Measurements from ENCODE around the gene SLC12A8. TPM values are rescaled to one million over a fixed set of nuclear protein-coding genes. Genes with fewer than 3 reads are reported as not detected.

The SLC12A8 gene
- total RNA-seq, 1 experiment from 2014 or later: 57.8 TPM

- DNase-seq (ENCODE audit: low spot score): no peak
Observed at GRCh38 chr3:125078951-125079674, 133.4 kb downstream of the SLC12A8 start.

GRCh38 chr3:125077864-125078263 is 134.7 kb downstream of the SLC12A8 start:
- DNase-seq (ENCODE audit: low spot score): no peak

GRCh38 chr3:125076464-125076863 is 136.1 kb downstream of the SLC12A8 start:
- DNase-seq (ENCODE audit: low spot score): no peak

- DNase-seq (ENCODE audit: low spot score): no peak
Observed at GRCh38 chr3:125075738-125076137, 136.8 kb downstream of the SLC12A8 start.

- DNase-seq (ENCODE audit: low spot score): no peak
Observed at GRCh38 chr3:125073390-125073905, 139.1 kb downstream of the SLC12A8 start.

- no peak for DNase-seq (ENCODE audit: low spot score)
Observed at GRCh38 chr3:125072749-125073389, 139.7 kb downstream of the SLC12A8 start.

- no peak for DNase-seq (ENCODE audit: low spot score)
Observed at GRCh38 chr3:125072301-125072700, 140.2 kb downstream of the SLC12A8 start.

- no peak for DNase-seq (ENCODE audit: low spot score)
Observed at GRCh38 chr3:125069968-125070745, 142.4 kb downstream of the SLC12A8 start.

GRCh38 chr3:125069452-125069851 is 143.1 kb downstream of the SLC12A8 start:
- no peak for DNase-seq (ENCODE audit: low spot score)

GRCh38 chr3:125068265-125068664 is 144.3 kb downstream of the SLC12A8 start:
- DNase-seq (ENCODE audit: low spot score): no peak

GRCh38 chr3:125067225-125067624 is 145.3 kb downstream of the SLC12A8 start:
- DNase-seq (ENCODE audit: low spot score): no peak

- DNase-seq (ENCODE audit: low spot score): peak; percentile 32
Observed at GRCh38 chr3:125062904-125063618, 149.5 kb downstream of the SLC12A8 start.

GRCh38 chr3:125061646-125062045 is 150.9 kb downstream of the SLC12A8 start:
- DNase-seq (ENCODE audit: low spot score): no peak

- no peak for DNase-seq (ENCODE audit: low spot score)
Observed at GRCh38 chr3:125061170-125061569, 151.4 kb downstream of the SLC12A8 start.

GRCh38 chr3:125059488-125060245 is 152.9 kb downstream of the SLC12A8 start:
- peak; percentile 64 for DNase-seq (ENCODE audit: low spot score)

GRCh38 chr3:125058959-125059358 is 153.6 kb downstream of the SLC12A8 start:
- no peak for DNase-seq (ENCODE audit: low spot score)

GRCh38 chr3:125058529-125058928 is 154.0 kb downstream of the SLC12A8 start:
- DNase-seq (ENCODE audit: low spot score): no peak

GRCh38 chr3:125057186-125057850 is 155.2 kb downstream of the SLC12A8 start:
- DNase-seq (ENCODE audit: low spot score): no peak

GRCh38 chr3:125055913-125056745 is 156.4 kb downstream of the SLC12A8 start, which contains the start of gene HEG1:
Gene HEG1 (minus strand): TSS chr3:125055997. CDS start chr3:125055890, 107 bp downstream.
- DNase-seq (ENCODE audit: low spot score): peak; percentile 51

Measured in HT-29 (cell line).